GM23338 (cell line): ENCODE data around the gene MRPS7. TPM values are rescaled to one million over a fixed set of nuclear protein-coding genes. Genes with fewer than 3 reads are reported as not detected.

Source experiments
- ATAC-seq: fragments of 200-7000 bp; cut with Tn5 transposase; 3 replicates; pipeline ENCODE4 v1.9.1; 2020
- DNase-seq: peaks from one replicate; pipeline ENCODE4 v3.0.0-alpha.2; 2015; ENCODE audit warnings: low spot score
- H2AFZ ChIP-seq: fragments of 200-600 bp; sonication (generic); 2 replicates; pipeline ENCODE4 v1.8.0; 2016; ENCODE audit warnings: antibody characterized with exemption, mild to moderate bottlenecking, moderate library complexity
- H3F3A ChIP-seq: fragments of 200-600 bp; sonication (generic); replicated peaks from 2 replicates; pipeline ENCODE4 v1.8.0; 2017; ENCODE audit warnings: antibody characterized with exemption, mixed run types, low read depth
- H3K27ac ChIP-seq: fragments of 200-600 bp; sonication (generic); 2 replicates; pipeline ENCODE4 v1.6.1; 2016; ENCODE audit warnings: low read depth
- H3K27me3 ChIP-seq: fragments of 200-600 bp; sonication (generic); 2 replicates; pipeline ENCODE4 v1.8.0; 2016; ENCODE audit warnings: mild to moderate bottlenecking, mixed run types, moderate library complexity; ENCODE audit not compliant: insufficient read depth
- H3K36me3 ChIP-seq: fragments of 200-600 bp; sonication (generic); 2 replicates; pipeline ENCODE4 v1.8.0; 2016; ENCODE audit warnings: mild to moderate bottlenecking; ENCODE audit not compliant: insufficient read depth
- H3K4me1 ChIP-seq: fragments of 200-600 bp; sonication (generic); 2 replicates; pipeline ENCODE4 v1.8.0; 2016; ENCODE audit warnings: mild to moderate bottlenecking, moderate library complexity; ENCODE audit not compliant: insufficient read depth
- H3K4me2 ChIP-seq: fragments of 200-600 bp; sonication (generic); 2 replicates; pipeline ENCODE4 v1.7.1; 2017; ENCODE audit warnings: mixed run types
- H3K4me3 ChIP-seq: fragments of 200-600 bp; sonication (generic); 2 replicates; pipeline ENCODE4 v1.6.1; 2016; ENCODE audit warnings: mixed run types
- H3K79me2 ChIP-seq: fragments of 200-600 bp; sonication (generic); replicated peaks from 2 replicates; pipeline ENCODE4 v1.8.0; 2017; ENCODE audit warnings: mild to moderate bottlenecking; ENCODE audit not compliant: insufficient read depth
- H3K9me2 ChIP-seq: fragments of 200-600 bp; sonication (generic); 2 replicates; pipeline ENCODE4 v1.8.0; 2017; ENCODE audit not compliant: insufficient read depth
- H4K20me1 ChIP-seq: fragments of 200-600 bp; sonication (generic); replicated peaks from 2 replicates; pipeline ENCODE4 v1.8.0; 2017; ENCODE audit warnings: mild to moderate bottlenecking; ENCODE audit not compliant: insufficient read depth
- H3K27ac Mint-ChIP-seq: 2 replicates; pipeline ENCODE4 v1.8.0; 2020; ENCODE audit warnings: inconsistent platforms, mild to moderate bottlenecking, moderate library complexity, mixed read lengths
- H3K27me3 Mint-ChIP-seq: 3 replicates; pipeline ENCODE4 v1.8.0; 2022; ENCODE audit warnings: low read depth, mild to moderate bottlenecking, moderate library complexity, mixed read lengths, inconsistent platforms; ENCODE audit not compliant: insufficient read depth, poor library complexity
- H3K36me3 Mint-ChIP-seq: 3 replicates; pipeline ENCODE4 v1.8.0; 2021; ENCODE audit warnings: low read depth, mild to moderate bottlenecking, inconsistent platforms, moderate library complexity, mixed read lengths
- H3K4me1 Mint-ChIP-seq: 3 replicates; pipeline ENCODE4 v1.8.0; 2020; ENCODE audit warnings: mild to moderate bottlenecking, inconsistent platforms, mixed read lengths
- H3K4me3 Mint-ChIP-seq: 3 replicates; pipeline ENCODE4 v1.8.0; 2021; ENCODE audit warnings: moderate library complexity, mild to moderate bottlenecking, inconsistent platforms, mixed read lengths
- H3K9me3 Mint-ChIP-seq: 3 replicates; pipeline ENCODE4 v1.8.0; 2020; ENCODE audit warnings: moderate library complexity, mild to moderate bottlenecking, inconsistent platforms, mixed read lengths
- CREB1 ChIP-seq: fragments of 250-450 bp; sonication (Bioruptor Pico); IDR thresholded peaks from 2 replicates; pipeline ENCODE4 v1.5.0; 2020; ENCODE audit warnings: low read depth, mild to moderate bottlenecking, moderate library complexity
- EZH2phosphoT487 ChIP-seq: fragments of 200-600 bp; sonication (generic); IDR thresholded peaks from one replicate; pipeline ENCODE4 v1.8.1; 2018; ENCODE audit warnings: antibody characterized with exemption; ENCODE audit not compliant: unreplicated experiment
- POLR2AphosphoS5 ChIP-seq: IDR thresholded peaks from 2 replicates; pipeline ENCODE4 v1.6.1; 2016; ENCODE audit warnings: antibody characterized with exemption, low read depth
- ZNF114 ChIP-seq: fragments of 250-450 bp; sonication (Bioruptor Pico); IDR thresholded peaks from 2 replicates; pipeline ENCODE4 v1.5.0; 2020; ENCODE audit warnings: mild to moderate bottlenecking, moderate library complexity
- ZNF331 ChIP-seq: fragments of 250-450 bp; sonication (Bioruptor Pico); IDR thresholded peaks from 2 replicates; pipeline ENCODE4 v1.5.0; 2020; ENCODE audit warnings: low read depth, mild to moderate bottlenecking, moderate library complexity
- polyA plus RNA-seq: library from polyadenylated mRNA; unstranded; fragments of >200 nt; fragmentation: Nextera tagmentation; extraction: Ambion mirVana; gene quantifications from 2 replicates; pipeline ENCODE4 v1.2.1, GENCODE V29; 2016
- total RNA-seq: library from RNA; depleted of rRNA; stranded (reverse); fragments of >200 nt; shearing (Covaris generic); gene quantifications from 2 replicates; pipeline ENCODE4 v1.2.3, GENCODE V29; 2014
- TF ChIP-seq, protein P1 (sequence below): IDR thresholded peaks from one replicate; pipeline ENCODE4 v1.6.1; 2018; ENCODE audit warnings: antibody characterized with exemption; ENCODE audit not compliant: unreplicated experiment
- TF ChIP-seq, protein P2 (sequence below): IDR thresholded peaks from 2 replicates; pipeline ENCODE4 v1.6.1; 2016; ENCODE audit warnings: antibody characterized with exemption
- TF ChIP-seq, protein P3 (sequence below): fragments of 250-450 bp; sonication (Bioruptor Pico); IDR thresholded peaks from 2 replicates; pipeline ENCODE4 v1.5.0; 2020; ENCODE audit warnings: mild to moderate bottlenecking, moderate library complexity

MRPS7 gene
- total and polyA plus RNA-seq, 2 experiments from 2014 or later = 60.6 to 114 TPM

DNA sequence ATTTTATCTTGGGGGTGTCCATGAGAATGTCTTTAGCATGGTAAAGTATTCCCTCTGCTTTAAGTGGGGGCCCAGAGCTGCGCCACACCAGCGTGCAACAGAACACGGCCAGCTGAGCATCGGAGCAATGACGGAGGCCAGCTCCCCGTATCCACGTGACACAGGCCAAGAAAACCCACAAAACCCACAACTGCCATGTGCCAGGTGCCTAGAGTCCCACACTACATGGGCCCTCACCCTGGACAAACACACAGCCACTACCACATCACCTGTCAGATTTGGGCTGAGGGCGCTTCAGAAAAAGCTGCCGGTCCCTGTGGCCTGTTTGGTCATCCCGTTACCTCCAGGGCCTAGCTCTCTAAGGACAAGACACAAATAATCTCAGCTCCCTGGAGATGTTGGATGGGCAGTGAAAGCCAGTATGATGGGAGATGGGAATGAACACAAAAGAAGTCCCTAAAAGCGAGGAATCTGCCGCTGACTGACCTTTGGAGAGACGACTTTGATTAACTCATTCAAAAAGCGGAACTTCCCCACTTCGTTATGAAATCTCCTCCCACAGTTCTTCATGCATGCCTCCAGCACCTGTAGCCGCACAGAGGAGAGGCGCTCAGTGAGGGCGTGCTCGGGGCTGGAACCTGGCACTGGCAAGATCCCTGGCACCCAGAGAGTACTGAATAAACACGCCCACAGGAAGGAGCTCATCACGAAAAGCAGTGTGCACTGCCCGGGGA, 17.4 kb upstream of the MRPS7 start:
- no peak for ATAC-seq
- H4K20me1 ChIP-seq = no peaks in the 10 kb centered on the region; the same call in 1 of the 2 replicates
- H3K4me2 ChIP-seq = no peak overlapping the region
- H3K27ac ChIP-seq = no peak overlapping the region
- H3K79me2 ChIP-seq = peaks cover 22% of the 10 kb centered on the region
- peaks cover 11% of the 10 kb centered on the region; the same call in 1 of the 2 replicates for H3K36me3 ChIP-seq
- no peak for DNase-seq
- H3K9me2 ChIP-seq = no peaks in the 10 kb centered on the region
- TF ChIP-seq ZNF114 (CRISPR knock-in tag) (no peak), CREB1 (CRISPR knock-in tag) (no peak)
- H2AFZ ChIP-seq = no peak overlapping the region
- peaks cover 12% of the 10 kb centered on the region for H3K27me3 Mint-ChIP-seq
- no peak overlapping the region for H3K27ac Mint-ChIP-seq
- H3K4me3 ChIP-seq = no peak overlapping the region
- no peak overlapping the region for H3K4me3 Mint-ChIP-seq
- H3K9me3 Mint-ChIP-seq = no peaks in the 10 kb centered on the region
- peaks cover 17% of the 10 kb centered on the region for H3F3A ChIP-seq
- peaks cover 7% of the 10 kb centered on the region; the same call in 2 of the 3 replicates for H3K4me1 Mint-ChIP-seq
- peaks cover 51% of the 10 kb centered on the region for H3K36me3 Mint-ChIP-seq
- H3K4me1 ChIP-seq = 0 out of 2 replicates have a peak, but pooled peaks cover 2% of the 10 kb centered on the region
- H3K27me3 ChIP-seq = no peaks in the 10 kb centered on the region

DNA sequence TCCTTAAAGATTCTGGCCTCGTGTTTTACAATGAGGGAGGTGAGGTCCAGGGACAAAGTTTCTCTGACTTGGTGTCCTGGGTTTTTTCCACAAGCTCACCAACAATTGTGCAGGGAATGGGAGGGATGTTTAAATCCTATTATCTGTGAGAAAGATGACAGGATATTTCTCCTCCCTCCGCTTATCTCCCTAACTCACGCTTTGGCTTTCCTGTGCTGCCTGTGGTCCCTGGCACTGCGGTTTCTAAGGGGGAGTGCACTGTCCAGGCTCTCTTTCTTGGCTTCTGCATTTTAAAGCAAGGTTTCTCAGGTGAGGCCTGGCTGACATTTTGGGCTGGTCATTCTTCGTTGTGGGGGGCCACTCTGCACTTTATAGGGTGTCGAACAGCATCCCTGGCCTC, 16.7 kb upstream of the MRPS7 start:
- Histone ChIP-seq H3K27ac (no peak overlapping the region), H3K36me3 (peaks cover 11% of the 10 kb centered on the region; the same call in 1 of the 2 replicates), H3F3A (peaks cover 22% of the 10 kb centered on the region), H3K79me2 (peaks cover 29% of the 10 kb centered on the region), H3K4me1 (peaks cover 9% of the 10 kb centered on the region), H4K20me1 (no peaks in the 10 kb centered on the region; the same call in 1 of the 2 replicates), H3K4me3 (no peak overlapping the region), H3K4me2 (no peak overlapping the region), H3K9me2 (no peaks in the 10 kb centered on the region), H2AFZ (no peak overlapping the region), H3K27me3 (no peaks in the 10 kb centered on the region)
- no peak for ATAC-seq
- DNase-seq = no peak
- TF ChIP-seq, protein P1, sequence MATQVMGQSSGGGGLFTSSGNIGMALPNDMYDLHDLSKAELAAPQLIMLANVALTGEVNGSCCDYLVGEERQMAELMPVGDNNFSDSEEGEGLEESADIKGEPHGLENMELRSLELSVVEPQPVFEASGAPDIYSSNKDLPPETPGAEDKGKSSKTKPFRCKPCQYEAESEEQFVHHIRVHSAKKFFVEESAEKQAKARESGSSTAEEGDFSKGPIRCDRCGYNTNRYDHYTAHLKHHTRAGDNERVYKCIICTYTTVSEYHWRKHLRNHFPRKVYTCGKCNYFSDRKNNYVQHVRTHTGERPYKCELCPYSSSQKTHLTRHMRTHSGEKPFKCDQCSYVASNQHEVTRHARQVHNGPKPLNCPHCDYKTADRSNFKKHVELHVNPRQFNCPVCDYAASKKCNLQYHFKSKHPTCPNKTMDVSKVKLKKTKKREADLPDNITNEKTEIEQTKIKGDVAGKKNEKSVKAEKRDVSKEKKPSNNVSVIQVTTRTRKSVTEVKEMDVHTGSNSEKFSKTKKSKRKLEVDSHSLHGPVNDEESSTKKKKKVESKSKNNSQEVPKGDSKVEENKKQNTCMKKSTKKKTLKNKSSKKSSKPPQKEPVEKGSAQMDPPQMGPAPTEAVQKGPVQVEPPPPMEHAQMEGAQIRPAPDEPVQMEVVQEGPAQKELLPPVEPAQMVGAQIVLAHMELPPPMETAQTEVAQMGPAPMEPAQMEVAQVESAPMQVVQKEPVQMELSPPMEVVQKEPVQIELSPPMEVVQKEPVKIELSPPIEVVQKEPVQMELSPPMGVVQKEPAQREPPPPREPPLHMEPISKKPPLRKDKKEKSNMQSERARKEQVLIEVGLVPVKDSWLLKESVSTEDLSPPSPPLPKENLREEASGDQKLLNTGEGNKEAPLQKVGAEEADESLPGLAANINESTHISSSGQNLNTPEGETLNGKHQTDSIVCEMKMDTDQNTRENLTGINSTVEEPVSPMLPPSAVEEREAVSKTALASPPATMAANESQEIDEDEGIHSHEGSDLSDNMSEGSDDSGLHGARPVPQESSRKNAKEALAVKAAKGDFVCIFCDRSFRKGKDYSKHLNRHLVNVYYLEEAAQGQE = no peak
- TF ChIP-seq POLR2AphosphoS5 (no peak), EZH2phosphoT487 (no peak), ZNF331 (no peak)
- TF ChIP-seq, protein P2, sequence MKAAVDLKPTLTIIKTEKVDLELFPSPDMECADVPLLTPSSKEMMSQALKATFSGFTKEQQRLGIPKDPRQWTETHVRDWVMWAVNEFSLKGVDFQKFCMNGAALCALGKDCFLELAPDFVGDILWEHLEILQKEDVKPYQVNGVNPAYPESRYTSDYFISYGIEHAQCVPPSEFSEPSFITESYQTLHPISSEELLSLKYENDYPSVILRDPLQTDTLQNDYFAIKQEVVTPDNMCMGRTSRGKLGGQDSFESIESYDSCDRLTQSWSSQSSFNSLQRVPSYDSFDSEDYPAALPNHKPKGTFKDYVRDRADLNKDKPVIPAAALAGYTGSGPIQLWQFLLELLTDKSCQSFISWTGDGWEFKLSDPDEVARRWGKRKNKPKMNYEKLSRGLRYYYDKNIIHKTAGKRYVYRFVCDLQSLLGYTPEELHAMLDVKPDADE = no peak
- TF ChIP-seq, protein P3, sequence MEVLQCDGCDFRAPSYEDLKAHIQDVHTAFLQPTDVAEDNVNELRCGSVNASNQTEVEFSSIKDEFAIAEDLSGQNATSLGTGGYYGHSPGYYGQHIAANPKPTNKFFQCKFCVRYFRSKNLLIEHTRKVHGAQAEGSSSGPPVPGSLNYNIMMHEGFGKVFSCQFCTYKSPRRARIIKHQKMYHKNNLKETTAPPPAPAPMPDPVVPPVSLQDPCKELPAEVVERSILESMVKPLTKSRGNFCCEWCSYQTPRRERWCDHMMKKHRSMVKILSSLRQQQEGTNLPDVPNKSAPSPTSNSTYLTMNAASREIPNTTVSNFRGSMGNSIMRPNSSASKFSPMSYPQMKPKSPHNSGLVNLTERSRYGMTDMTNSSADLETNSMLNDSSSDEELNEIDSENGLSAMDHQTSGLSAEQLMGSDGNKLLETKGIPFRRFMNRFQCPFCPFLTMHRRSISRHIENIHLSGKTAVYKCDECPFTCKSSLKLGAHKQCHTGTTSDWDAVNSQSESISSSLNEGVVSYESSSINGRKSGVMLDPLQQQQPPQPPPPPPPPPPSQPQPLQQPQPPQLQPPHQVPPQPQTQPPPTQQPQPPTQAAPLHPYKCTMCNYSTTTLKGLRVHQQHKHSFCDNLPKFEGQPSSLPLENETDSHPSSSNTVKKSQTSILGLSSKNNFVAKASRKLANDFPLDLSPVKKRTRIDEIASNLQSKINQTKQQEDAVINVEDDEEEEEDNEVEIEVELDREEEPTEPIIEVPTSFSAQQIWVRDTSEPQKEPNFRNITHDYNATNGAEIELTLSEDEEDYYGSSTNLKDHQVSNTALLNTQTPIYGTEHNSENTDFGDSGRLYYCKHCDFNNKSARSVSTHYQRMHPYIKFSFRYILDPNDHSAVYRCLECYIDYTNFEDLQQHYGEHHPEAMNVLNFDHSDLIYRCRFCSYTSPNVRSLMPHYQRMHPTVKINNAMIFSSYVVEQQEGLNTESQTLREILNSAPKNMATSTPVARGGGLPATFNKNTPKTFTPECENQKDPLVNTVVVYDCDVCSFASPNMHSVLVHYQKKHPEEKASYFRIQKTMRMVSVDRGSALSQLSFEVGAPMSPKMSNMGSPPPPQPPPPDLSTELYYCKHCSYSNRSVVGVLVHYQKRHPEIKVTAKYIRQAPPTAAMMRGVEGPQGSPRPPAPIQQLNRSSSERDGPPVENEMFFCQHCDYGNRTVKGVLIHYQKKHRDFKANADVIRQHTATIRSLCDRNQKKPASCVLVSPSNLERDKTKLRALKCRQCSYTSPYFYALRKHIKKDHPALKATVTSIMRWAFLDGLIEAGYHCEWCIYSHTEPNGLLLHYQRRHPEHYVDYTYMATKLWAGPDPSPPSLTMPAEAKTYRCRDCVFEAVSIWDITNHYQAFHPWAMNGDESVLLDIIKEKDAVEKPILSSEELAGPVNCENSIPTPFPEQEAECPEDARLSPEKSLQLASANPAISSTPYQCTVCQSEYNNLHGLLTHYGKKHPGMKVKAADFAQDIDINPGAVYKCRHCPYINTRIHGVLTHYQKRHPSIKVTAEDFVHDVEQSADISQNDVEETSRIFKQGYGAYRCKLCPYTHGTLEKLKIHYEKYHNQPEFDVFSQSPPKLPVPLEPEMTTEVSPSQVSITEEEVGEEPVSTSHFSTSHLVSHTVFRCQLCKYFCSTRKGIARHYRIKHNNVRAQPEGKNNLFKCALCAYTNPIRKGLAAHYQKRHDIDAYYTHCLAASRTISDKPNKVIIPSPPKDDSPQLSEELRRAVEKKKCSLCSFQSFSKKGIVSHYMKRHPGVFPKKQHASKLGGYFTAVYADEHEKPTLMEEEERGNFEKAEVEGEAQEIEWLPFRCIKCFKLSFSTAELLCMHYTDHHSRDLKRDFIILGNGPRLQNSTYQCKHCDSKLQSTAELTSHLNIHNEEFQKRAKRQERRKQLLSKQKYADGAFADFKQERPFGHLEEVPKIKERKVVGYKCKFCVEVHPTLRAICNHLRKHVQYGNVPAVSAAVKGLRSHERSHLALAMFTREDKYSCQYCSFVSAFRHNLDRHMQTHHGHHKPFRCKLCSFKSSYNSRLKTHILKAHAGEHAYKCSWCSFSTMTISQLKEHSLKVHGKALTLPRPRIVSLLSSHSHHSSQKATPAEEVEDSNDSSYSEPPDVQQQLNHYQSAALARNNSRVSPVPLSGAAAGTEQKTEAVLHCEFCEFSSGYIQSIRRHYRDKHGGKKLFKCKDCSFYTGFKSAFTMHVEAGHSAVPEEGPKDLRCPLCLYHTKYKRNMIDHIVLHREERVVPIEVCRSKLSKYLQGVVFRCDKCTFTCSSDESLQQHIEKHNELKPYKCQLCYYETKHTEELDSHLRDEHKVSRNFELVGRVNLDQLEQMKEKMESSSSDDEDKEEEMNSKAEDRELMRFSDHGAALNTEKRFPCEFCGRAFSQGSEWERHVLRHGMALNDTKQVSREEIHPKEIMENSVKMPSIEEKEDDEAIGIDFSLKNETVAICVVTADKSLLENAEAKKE = no peak
- Mint-ChIP-seq H3K27ac (no peak overlapping the region), H3K4me1 (peaks cover 13% of the 10 kb centered on the region; the same call in 2 of the 3 replicates), H3K9me3 (no peaks in the 10 kb centered on the region), H3K4me3 (no peak overlapping the region), H3K36me3 (peaks cover 48% of the 10 kb centered on the region), H3K27me3 (peaks cover 10% of the 10 kb centered on the region)
